NCI-H748 (cell line): Measurements from ENCODE around the gene SRSF12.

Source experiments
- DNase-seq: peaks from one replicate; lab custom pipeline; 2025; ENCODE audit not compliant: unreplicated experiment; lab: John Stamatoyannopoulos, UW

The SRSF12 gene

DNA sequence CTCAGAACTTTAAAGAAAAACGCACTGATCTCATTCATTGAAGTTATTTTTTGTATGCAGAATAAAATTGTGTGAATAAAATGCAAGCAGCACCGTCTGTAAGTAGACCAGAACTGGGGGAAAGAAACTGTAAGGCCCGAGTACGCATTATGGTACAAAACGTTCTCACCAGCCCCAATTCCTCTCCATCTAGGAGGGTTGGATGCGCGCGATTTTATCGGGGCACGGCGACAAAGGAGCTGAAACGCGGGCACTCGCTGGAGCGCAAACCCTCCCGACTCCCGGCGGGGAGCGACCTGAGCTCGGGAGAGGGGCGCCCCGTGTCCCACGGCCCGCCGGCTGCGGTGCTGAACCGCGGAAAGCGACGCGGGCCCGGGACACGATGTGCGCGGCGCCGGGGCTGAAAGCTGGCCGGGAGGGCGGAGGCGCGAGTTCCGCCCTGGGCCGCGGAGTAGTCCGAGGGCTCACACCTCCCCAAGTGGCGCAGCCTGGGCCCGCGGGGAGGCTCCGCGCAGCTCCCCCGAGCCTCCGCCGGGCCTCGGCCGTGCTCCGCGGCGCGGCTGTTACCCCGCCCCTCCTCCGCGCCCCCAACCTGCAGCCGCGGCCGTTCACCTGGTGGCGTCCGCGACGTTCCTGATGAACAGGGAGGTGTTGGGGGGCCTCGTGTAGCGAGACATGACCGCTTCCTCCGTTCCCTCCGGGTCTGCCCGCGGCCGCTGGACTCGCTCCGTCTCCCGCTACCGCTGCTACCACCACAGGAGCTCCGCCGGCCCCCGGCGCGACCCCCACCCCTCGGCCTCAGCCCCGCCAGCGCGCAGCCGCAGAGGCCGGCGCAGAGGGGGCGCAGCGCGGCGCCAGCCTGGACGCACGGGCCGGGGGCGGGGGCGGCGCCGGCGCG, at the start of gene SRSF12:
Gene SRSF12 (minus strand): TSS at position 861 of the 898 bp plus-strand sequence. CDS start 184 bp downstream, at position 677.
- DNase-seq, result peak; percentile 73

GRCh38 chr6:89162047-89162371, 44.1 kb upstream of the SRSF12 start:
- DNase-seq, result no peak

- DNase-seq, result no peak
These were observed 43.6 kb upstream of the SRSF12 start for GRCh38 chr6:89161326-89162046.

GRCh38 chr6:89160331-89161092, 42.6 kb upstream of the SRSF12 start:
- no peak for DNase-seq

GRCh38 chr6:89154131-89154530, 36.3 kb upstream of the SRSF12 start:
- DNase-seq, result no peak

DNA sequence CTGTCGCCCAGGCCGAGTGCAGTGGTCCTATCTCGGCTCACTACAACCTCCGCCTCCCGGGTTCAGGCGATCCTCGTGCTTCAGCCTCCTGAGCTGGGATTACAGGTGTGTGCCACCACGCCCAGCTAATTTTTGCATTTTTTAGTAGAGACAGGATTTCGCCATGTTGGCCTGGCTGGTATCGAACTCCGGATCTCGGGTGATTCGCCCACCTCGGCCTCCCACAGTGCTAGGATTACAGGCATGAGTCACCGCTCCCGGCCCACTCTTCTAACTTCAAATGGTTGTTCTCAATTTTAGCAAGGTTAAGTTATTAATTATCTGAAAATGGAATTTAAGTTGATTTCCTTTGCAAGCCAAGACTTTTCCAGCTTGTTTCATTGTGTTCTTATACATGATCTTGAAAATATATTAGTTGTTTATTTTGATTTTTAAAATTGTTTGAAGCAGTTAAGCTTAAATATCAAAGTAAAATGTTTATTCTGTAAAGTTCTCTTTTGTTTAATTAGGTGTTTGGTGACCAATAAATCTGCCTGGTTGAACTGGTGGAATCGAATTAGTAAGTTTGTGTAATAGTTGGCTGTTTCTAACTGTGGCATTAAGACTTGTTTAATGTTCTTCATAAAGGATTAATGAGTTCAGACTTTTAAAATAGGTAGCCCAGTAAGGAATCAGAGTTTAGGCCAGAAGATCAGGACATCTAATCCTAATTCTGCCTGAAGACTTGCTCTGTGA, 30.3 kb upstream of the SRSF12 start:
- no peak for DNase-seq

GRCh38 chr6:89146718-89147700, 29.1 kb upstream of the SRSF12 start:
- DNase-seq, result peak; percentile 79

- DNase-seq, result peak; percentile 90
These were observed 28.3 kb upstream of the SRSF12 start, which contains the start of gene PM20D2 for GRCh38 chr6:89145956-89146717. TSS of gene PM20D2 (plus strand) at chr6:89146055. CDS start at chr6:89146145, 90 bp downstream.

- DNase-seq, result peak; percentile 74
These were observed 27.5 kb upstream of the SRSF12 start for GRCh38 chr6:89145091-89145955.

DNA sequence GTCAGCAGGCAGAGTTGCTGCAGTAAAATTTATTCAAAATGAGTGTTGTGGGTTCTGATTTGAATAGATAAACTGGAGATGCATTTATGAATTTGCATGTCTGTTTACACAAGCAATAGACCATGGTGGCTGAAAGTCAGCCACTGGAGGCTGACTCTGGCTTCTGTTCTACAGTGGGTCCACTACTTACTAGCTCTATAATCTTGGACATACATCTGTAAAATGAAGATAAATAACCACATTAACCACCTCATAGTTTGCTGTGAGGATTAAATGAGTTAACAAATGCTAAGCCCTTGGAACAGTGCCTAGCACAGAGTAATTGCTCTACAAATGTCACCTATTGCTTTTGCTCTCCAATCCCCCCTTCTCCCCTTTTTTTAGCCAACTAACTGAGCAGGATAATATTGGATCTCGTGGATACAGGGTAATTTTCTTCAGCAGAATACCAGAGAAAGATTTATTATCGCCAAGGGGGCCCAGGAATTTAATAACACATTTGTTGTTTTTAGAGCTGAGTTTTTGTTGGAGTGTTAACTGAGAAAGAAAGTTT, 26.6 kb upstream of the SRSF12 start:
- no peak for DNase-seq

DNA sequence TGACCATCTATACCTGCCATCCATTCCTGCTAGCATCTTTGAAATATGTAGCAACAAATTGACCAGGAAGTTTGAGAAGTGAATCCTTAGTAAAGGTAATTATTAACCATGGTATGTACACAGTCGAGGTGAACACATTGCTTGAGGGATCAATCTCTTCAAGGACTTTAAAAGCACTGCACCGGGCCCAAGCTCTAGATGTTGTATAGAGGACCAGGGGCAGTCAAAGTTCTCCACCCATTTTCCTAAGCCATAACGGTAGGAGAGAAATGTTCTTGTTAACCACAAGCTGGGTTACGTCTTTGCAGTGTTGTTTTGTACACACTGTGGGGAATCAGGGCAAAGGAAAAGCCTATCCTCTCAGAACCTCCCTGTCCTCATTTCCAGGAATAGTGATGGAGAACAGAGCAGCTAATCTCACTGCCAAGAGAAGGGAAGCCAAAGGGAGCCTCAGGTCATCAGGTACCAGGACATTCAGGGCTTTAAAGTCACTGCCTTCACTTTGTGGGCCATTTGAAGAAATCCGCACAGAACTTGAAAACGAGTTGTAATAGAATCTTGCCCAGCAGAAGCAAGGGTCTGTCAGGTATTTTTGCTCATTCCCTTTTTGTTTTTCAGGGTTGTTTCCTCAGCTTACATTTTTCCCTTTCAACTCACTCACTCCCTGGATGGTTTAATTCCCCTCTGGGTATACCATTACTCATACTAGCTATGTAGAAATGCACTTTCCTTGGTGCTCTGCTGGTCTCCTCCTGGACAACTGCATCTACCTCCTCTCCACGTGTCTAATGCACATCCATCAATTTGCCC, 22.7 kb upstream of the SRSF12 start:
- no peak for DNase-seq

DNA sequence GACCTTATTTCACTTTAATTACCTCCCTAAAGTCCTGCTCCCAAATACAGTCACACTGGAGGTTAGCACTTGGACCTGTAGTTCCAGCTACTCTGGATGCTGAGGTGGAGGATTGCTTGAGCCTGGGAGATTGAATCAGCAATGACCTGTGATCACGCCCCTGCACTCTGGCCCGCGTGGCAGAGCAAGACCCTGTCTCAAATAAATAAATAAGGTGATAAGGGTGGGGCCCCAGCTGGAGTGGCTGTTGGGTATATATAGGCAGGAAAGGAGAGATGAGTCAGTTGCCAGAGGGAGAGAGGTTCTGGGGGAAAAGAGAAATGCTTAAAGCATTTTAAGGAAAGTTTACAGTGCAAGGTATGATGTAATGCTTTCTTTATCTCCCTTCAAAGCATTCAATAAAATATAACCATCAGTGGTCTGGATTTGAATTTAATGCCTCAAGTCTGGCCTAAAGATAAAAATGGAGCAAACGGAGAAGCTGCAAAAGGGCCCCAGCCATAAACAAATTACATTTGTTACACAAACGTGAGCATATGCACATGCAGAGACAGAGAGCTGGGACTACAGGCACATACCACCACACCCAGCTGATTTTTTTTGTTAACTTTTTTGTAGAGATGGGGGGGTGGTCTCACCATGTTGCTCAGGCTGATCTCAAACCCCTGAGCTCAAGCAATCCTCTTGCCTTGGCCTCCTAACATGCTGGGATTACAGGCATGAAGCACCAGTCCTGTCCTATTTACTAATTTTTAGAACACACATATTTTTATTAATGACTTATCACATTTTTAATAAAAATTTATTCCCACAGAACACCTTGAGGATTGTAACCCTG, 21.9 kb upstream of the SRSF12 start:
- no peak for DNase-seq

DNA sequence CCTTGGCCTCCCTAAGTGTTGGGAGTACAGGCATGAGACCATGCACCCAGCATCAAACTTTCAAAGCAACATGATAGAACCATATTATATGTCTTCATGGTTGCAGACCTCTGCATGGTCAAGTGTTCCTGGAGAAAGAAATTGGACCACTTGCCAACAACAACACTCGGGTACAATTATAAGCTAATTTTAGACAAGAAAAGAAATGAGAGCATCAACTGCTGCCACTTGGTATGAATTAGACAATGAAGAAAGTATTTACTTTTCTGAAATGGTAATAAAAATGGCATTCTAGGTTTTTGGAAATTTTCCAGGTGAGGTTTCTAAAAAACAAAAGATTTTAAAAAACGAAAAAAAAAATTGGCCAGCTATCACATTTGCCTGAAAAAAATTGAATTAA, 20.3 kb upstream of the SRSF12 start:
- no peak for DNase-seq

- DNase-seq, result no peak
These were observed 16.9 kb upstream of the SRSF12 start for GRCh38 chr6:89134723-89135122.

DNA sequence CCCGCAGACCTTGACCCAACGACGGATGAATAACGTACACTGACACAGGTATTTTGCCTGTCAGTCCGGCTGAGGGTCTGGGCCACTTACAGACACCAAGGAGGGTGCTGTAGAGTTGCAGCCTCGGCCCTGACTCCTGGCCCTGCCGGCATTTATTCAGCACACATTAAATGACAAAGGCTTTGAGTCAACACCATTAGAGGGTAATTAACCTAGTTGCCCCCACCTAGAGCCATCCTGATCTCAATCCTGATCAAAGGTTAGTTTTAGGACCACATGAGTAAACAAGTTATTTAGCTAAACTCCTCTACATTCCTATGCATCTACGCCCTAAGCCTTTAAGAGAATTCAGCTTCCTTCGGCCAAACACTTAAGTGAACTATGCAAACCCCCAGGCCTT, 16.1 kb upstream of the SRSF12 start:
- no peak for DNase-seq

GRCh38 chr6:89132057-89132456, 14.2 kb upstream of the SRSF12 start:
- no peak for DNase-seq
